Bronchial epithelial cell (primary cell): Measurements from ENCODE around the gene MRPS33. TPM values are rescaled to one million over a fixed set of nuclear protein-coding genes. Genes with fewer than 3 reads are reported as not detected.
"Not testable (repeated sequence)": the region's sequence is repeated elsewhere in the genome, so short reads cannot be mapped to it uniquely, and the experiment has no call there.

Experiments
- DNase-seq: peaks from one replicate; pipeline ENCODE4 v3.0.0-alpha.2; 2010; ENCODE audit warnings: low read depth
- FAIRE-seq: peaks from 2 replicates; lab custom pipeline; 2011; peaks lifted over from hg19 to GRCh38; lab: Jason Lieb, UNC
- H3K27me3 ChIP-seq: 2 replicates; pipeline ENCODE4 v1.5.1; 2011; ENCODE audit warnings: low read length; ENCODE audit not compliant: control insufficient read depth, insufficient read depth
- H3K36me3 ChIP-seq: 2 replicates; pipeline ENCODE4 v1.5.1; 2011; ENCODE audit warnings: low read length; ENCODE audit not compliant: control insufficient read depth, insufficient read depth
- H3K4me3 ChIP-seq: 2 replicates; pipeline ENCODE4 v1.5.1; 2011; ENCODE audit warnings: mild to moderate bottlenecking, low read depth, low read length, control low read depth
- total RNA-seq: library from RNA; depleted of rRNA; stranded (reverse); fragments of >200 nt; gene quantifications from 2 replicates; pipeline ENCODE4 v1.2.1, GENCODE V29; 2014
- TF ChIP-seq, protein P1 (sequence below): IDR thresholded peaks from 2 replicates; pipeline ENCODE4 v1.5.1; 2011; ENCODE audit warnings: mild to moderate bottlenecking, moderate library complexity, low read length, control low read depth, inconsistent platforms; ENCODE audit not compliant: insufficient read depth, severe bottlenecking

MRPS33 gene
- total RNA-seq, 1 donor from 2014 or later: 25.3 TPM

GRCh38 chr7:140972876-140973829, 41.6 kb downstream of the MRPS33 start:
- FAIRE-seq (no peak), DNase-seq (peak; percentile 9)
- Histone ChIP-seq H3K36me3 (no peaks in the 10 kb centered on the region), H3K27me3 (no peaks in the 10 kb centered on the region), H3K4me3 (no peak overlapping the region)
- TF ChIP-seq, protein P1, sequence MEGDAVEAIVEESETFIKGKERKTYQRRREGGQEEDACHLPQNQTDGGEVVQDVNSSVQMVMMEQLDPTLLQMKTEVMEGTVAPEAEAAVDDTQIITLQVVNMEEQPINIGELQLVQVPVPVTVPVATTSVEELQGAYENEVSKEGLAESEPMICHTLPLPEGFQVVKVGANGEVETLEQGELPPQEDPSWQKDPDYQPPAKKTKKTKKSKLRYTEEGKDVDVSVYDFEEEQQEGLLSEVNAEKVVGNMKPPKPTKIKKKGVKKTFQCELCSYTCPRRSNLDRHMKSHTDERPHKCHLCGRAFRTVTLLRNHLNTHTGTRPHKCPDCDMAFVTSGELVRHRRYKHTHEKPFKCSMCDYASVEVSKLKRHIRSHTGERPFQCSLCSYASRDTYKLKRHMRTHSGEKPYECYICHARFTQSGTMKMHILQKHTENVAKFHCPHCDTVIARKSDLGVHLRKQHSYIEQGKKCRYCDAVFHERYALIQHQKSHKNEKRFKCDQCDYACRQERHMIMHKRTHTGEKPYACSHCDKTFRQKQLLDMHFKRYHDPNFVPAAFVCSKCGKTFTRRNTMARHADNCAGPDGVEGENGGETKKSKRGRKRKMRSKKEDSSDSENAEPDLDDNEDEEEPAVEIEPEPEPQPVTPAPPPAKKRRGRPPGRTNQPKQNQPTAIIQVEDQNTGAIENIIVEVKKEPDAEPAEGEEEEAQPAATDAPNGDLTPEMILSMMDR: no peak

- Histone ChIP-seq H3K36me3 (no peaks in the 10 kb centered on the region), H3K27me3 (no peaks in the 10 kb centered on the region), H3K4me3 (no peak overlapping the region)
- TF ChIP-seq, protein P1: no peak
- DNase-seq (no peak), FAIRE-seq (no peak)
These were observed 42.4 kb downstream of the MRPS33 start for GRCh38 chr7:140972344-140972743.

DNA sequence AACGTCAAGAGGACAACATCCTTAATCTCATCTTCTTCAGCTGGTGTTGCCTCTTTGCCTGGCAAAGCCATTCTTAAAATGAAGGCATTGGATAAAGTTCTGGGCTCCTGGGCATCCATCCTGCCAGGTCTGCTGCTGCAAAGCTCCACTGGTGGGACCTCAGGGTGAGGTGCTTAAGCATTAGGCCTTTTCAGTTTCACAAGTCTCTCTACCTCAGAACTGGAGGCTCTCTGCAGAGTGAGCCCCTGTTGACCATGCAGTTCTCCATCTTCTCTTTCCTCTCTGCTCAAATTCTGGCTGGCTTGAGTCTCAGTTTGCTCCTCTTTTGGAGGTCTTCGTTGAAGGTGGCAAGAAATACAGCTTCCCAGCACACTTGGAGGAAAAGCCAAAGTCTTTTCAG, 47.3 kb downstream of the MRPS33 start:
- TF ChIP-seq, protein P1: no peak
- H3K27me3 ChIP-seq: no peaks in the 10 kb centered on the region
- no peak overlapping the region for H3K4me3 ChIP-seq
- FAIRE-seq (no peak), DNase-seq (no peak)
- no peaks in the 10 kb centered on the region for H3K36me3 ChIP-seq

GRCh38 chr7:140966561-140967233, 48.1 kb downstream of the MRPS33 start:
- TF ChIP-seq, protein P1: no peak
- no peak overlapping the region for H3K4me3 ChIP-seq
- H3K36me3 ChIP-seq: no peaks in the 10 kb centered on the region
- H3K27me3 ChIP-seq: no peaks in the 10 kb centered on the region
- DNase-seq (no peak), FAIRE-seq (no peak)

DNA sequence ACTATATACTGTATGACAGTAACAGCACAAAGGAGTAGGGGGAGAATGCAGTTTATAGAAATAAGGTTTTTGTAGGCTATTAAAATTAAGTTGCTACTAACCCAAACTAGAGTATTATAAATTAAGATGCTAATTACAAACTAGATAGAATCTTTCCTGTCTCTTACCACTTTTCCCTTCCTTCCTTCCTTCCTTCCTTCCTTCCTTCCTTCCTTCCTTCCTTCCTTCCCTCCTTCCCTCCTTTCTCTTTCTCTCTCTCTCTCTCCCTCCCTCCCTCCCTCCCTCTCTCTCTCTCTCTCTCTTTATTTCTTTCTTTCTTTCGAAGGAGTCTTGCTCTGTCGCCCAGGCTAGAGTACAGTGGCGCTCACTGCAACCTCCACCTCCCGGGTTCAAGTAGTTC, 53.6 kb downstream of the MRPS33 start:
- TF ChIP-seq, protein P1: no peak
- DNase-seq: no peak
- no peak overlapping the region for H3K4me3 ChIP-seq

DNA sequence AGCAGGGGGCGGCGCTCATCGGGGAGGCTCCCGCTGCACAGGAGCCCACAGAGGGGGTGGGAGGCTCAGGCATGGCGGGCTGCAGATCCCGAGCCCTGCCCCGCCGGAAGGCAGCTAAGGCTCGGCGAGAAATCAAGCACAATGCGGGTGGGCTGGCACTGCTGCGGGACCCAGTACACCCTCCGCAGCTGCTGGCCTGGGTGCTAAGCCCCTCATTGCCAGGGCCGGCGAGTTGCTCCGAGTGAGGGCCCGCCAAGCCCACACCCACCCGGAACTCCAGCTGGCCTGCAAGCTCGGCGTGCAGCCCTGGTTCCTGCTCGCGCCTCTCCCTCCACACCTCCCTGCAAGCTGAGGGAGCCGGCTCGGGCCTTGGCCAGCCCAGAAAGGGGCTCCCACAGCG, 57.8 kb downstream of the MRPS33 start:
- not testable (repeated sequence) for H3K4me3 ChIP-seq, H3K36me3 ChIP-seq, H3K27me3 ChIP-seq, FAIRE-seq, DNase-seq

More for the DNA sequence above, 53.6 kb downstream of the MRPS33 start:
- Histone ChIP-seq H3K36me3 (no peaks in the 10 kb centered on the region), H3K27me3 (no peaks in the 10 kb centered on the region)
- FAIRE-seq: no peak
